Measurements from ENCODE around the gene TACC2. TPM values are rescaled to one million over a fixed set of nuclear protein-coding genes. Genes with fewer than 3 reads are reported as not detected.
A peak's percentile ranks its signal among the peaks of the same experiment; 100 is the strongest.

Gene TACC2
- total and polyA plus RNA-seq, 8 donors: 29.0 to 102 (median 52.9) TPM

GRCh38 chr10:122139627-122140170 is 150.7 kb downstream of the TACC2 start:
- peak overlapping the region in 4 of 5 donors; percentile 66 to 84 (median 74) for H3K27ac ChIP-seq
- H3K36me3 ChIP-seq: peaks cover 0 to 36% (median 27%) of the 10 kb centered on the region in 4 donors
- intact Hi-C loops (cut with DNase I; ENCODE audit: low total_unique reads): no loop called here
- TF ChIP-seq EP300 (IDR thresholded peaks at IDR 0.05): no peak
- TF ChIP-seq POLR2A (IDR thresholded peaks at IDR 0.05): no peak
- no peak for TF ChIP-seq POLR2AphosphoS5 (IDR thresholded peaks at IDR 0.05)
- TF ChIP-seq, protein P1, sequence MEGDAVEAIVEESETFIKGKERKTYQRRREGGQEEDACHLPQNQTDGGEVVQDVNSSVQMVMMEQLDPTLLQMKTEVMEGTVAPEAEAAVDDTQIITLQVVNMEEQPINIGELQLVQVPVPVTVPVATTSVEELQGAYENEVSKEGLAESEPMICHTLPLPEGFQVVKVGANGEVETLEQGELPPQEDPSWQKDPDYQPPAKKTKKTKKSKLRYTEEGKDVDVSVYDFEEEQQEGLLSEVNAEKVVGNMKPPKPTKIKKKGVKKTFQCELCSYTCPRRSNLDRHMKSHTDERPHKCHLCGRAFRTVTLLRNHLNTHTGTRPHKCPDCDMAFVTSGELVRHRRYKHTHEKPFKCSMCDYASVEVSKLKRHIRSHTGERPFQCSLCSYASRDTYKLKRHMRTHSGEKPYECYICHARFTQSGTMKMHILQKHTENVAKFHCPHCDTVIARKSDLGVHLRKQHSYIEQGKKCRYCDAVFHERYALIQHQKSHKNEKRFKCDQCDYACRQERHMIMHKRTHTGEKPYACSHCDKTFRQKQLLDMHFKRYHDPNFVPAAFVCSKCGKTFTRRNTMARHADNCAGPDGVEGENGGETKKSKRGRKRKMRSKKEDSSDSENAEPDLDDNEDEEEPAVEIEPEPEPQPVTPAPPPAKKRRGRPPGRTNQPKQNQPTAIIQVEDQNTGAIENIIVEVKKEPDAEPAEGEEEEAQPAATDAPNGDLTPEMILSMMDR (IDR thresholded peaks at IDR 0.05): no peak
- peaks cover 39 to 66% (median 52%) of the 10 kb centered on the region in 4 donors for H3K4me1 ChIP-seq
- 66 to 82% (median 74%) methylated on average over 10 of the region's 10 CpGs for WGBS, 5 donors
- no peak for DNase-seq
- no peak overlapping the region for H3K4me3 ChIP-seq
- no peaks in the 10 kb centered on the region for H3K9me3 ChIP-seq
- no peaks in the 10 kb centered on the region for H3K27me3 ChIP-seq

GRCh38 chr10:122140461-122140902 is 151.5 kb downstream of the TACC2 start:
- DNase-seq: no peak
- TF ChIP-seq POLR2A (IDR thresholded peaks at IDR 0.05): no peak
- no peak for TF ChIP-seq POLR2AphosphoS5 (IDR thresholded peaks at IDR 0.05)
- TF ChIP-seq, protein P1 (IDR thresholded peaks at IDR 0.05): no peak
- no peak for TF ChIP-seq EP300 (IDR thresholded peaks at IDR 0.05)
- Histone ChIP-seq H3K27me3 (no peaks in the 10 kb centered on the region), H3K27ac (peak overlapping the region; percentile 16 to 84 (median 67)), H3K4me3 (no peak overlapping the region), H3K36me3 (peaks cover 0 to 36% (median 27%) of the 10 kb centered on the region in 4 donors), H3K4me1 (peaks cover 39 to 66% (median 52%) of the 10 kb centered on the region in 4 donors), H3K9me3 (peaks cover 0 to 5% (median 0%) of the 10 kb centered on the region in 4 donors)
- intact Hi-C loops (cut with DNase I; ENCODE audit: low total_unique reads): no loop called here
- WGBS, 5 donors: 61 to 78% (median 68%) methylated on average over 8 to 9 of the region's 9 CpGs

GRCh38 chr10:122140941-122141623 is 152.1 kb downstream of the TACC2 start:
- H3K36me3 ChIP-seq: peaks cover 0 to 35% (median 27%) of the 10 kb centered on the region in 4 donors
- peak overlapping the region; percentile 16 to 84 (median 67) for H3K27ac ChIP-seq
- peaks cover 39 to 66% (median 52%) of the 10 kb centered on the region in 4 donors for H3K4me1 ChIP-seq
- no peak for TF ChIP-seq EP300 (IDR thresholded peaks at IDR 0.05)
- peak; percentile 15 to 78 (median 62) for TF ChIP-seq POLR2AphosphoS5 (IDR thresholded peaks at IDR 0.05)
- TF ChIP-seq, protein P1 (IDR thresholded peaks at IDR 0.05): no peak
- TF ChIP-seq POLR2A (IDR thresholded peaks at IDR 0.05): no peak
- DNase-seq: peak; percentile 57 to 67
- H3K4me3 ChIP-seq: no peak overlapping the region
- intact Hi-C loops (cut with DNase I; ENCODE audit: low total_unique reads): no loop called here
- H3K9me3 ChIP-seq: peaks cover 0 to 5% (median 0%) of the 10 kb centered on the region in 4 donors
- H3K27me3 ChIP-seq: no peaks in the 10 kb centered on the region
- 19 to 30% (median 25%) methylated on average over 10 of the region's 10 CpGs for WGBS, 5 donors

GRCh38 chr10:122141821-122142640 is 153.1 kb downstream of the TACC2 start:
- Histone ChIP-seq H3K4me1 (peaks cover 39 to 66% (median 53%) of the 10 kb centered on the region in 4 donors), H3K36me3 (peaks cover 0 to 39% (median 28%) of the 10 kb centered on the region in 4 donors), H3K4me3 (no peak overlapping the region), H3K27ac (peak overlapping the region in 4 of 5 donors; percentile 66 to 84 (median 74)), H3K27me3 (no peaks in the 10 kb centered on the region), H3K9me3 (peaks cover 0 to 5% (median 0%) of the 10 kb centered on the region in 4 donors)
- intact Hi-C loops (cut with DNase I; ENCODE audit: low total_unique reads): no loop called here
- DNase-seq: no peak
- TF ChIP-seq POLR2A (IDR thresholded peaks at IDR 0.05) (no peak), EP300 (IDR thresholded peaks at IDR 0.05) (no peak), POLR2AphosphoS5 (IDR thresholded peaks at IDR 0.05) (no peak)
- TF ChIP-seq, protein P1 (IDR thresholded peaks at IDR 0.05): no peak
- WGBS, 5 donors: 54 to 74% (median 67%) methylated on average over 14 to 15 of the region's 15 CpGs
